Breast epithelium (tissue), 4 donors: Measurements from ENCODE around the gene BTN1A1. TPM values are rescaled to one million over a fixed set of nuclear protein-coding genes. Genes with fewer than 3 reads are reported as not detected.

Experiments
- DNase-seq, 2 donors: peaks; one replicate each; pipeline ENCODE4 v3.0.0-alpha.2; 2019; ENCODE audit warnings: low spot score in 2 of 2
- H3K27ac ChIP-seq, 2 donors: fragments of 200-600 bp; sonication (generic) in 1 of 2; one replicate each; pipeline ENCODE4 v1.5.1; 2016 to 2019; ENCODE audit warnings: mild to moderate bottlenecking in 1 of 2
- H3K27me3 ChIP-seq, 2 donors: fragments of 200-600 bp; sonication (generic) in 1 of 2; one replicate each; pipeline versions ENCODE4 v1.5.1 to v1.6.0; 2017 to 2019; ENCODE audit warnings: control low read depth in 1 of 2, mild to moderate bottlenecking in 1 of 2
- H3K36me3 ChIP-seq: fragments of 200-600 bp; one replicate; pipeline ENCODE4 v1.5.1; 2019
- H3K4me1 ChIP-seq, 2 donors: fragments of 200-600 bp; sonication (generic); one replicate each; pipeline ENCODE4 v1.5.1; 2016 to 2019; ENCODE audit warnings: control low read depth in 1 of 2
- H3K4me3 ChIP-seq, 3 donors: fragments of 200-600 bp; sonication (generic); 1 replicate in 2 of 3; 2 replicates in 1 of 3; pipeline ENCODE4 v1.5.1; 2016 to 2019; ENCODE audit warnings: mild to moderate bottlenecking in 3 of 3, moderate library complexity in 2 of 3
- H3K9me3 ChIP-seq, 2 donors: fragments of 200-600 bp; sonication (generic) in 1 of 2; one replicate each; pipeline ENCODE4 v1.5.1; 2016 to 2019; ENCODE audit warnings: control low read depth in 1 of 2
- POLR2A ChIP-seq: fragments of 450-650 bp; IDR thresholded peaks from one replicate; pipeline ENCODE4 v1.6.1; 2016; ENCODE audit warnings: antibody characterized with exemption, mild to moderate bottlenecking, moderate library complexity
- POLR2AphosphoS5 ChIP-seq, 3 donors: sonication (generic); formaldehyde crosslinking; IDR thresholded peaks; one replicate each; pipeline ENCODE4 v1.6.1; 2017; ENCODE audit warnings: antibody characterized with exemption in 3 of 3
- intact Hi-C: fragments of 100-400 bp; cut with DNase I; formaldehyde crosslinking; loops from one replicate; pipeline ENCODE4 v1.15.1; 2023; ENCODE audit warnings: low total_unique reads
- total RNA-seq, 3 donors: library from RNA; depleted of rRNA; stranded (reverse); fragments of >200 nt; gene quantifications; one replicate each; pipeline ENCODE4 v1.1.0, GENCODE V29; 2016
- TF ChIP-seq, protein P1 (sequence below), 3 donors: fragments of 450-650 bp; IDR thresholded peaks; one replicate each; pipeline ENCODE4 v1.5.1; 2016 to 2017; ENCODE audit warnings: antibody characterized with exemption in 3 of 3, mild to moderate bottlenecking in 3 of 3, moderate library complexity in 3 of 3

Gene BTN1A1
- total RNA-seq, 3 donors from 2014 or later, result not detected

DNA sequence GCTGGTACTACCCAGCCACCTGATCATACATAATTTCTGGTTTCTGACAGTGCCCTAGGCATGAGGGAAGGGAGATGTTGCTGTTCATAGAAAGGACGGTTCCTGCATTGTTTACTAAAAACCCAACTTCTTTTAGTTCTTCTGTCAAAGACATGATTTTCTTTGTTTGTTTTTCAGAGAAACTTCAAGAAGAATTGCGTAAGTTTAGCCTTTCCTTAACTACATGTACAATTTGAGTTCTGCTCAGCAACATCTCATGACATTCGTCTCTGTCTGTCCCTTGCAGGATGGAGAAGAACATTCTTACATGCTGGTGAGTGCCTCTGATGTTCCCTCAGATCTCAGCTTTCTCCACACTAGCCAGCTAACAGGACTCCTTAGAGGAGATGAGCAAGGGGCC lies 34.3 kb upstream of the BTN1A1 start:
- Histone ChIP-seq H3K27ac (no peak overlapping the region), H3K9me3 (no peaks in the 10 kb centered on the region), H3K36me3 (peaks cover 4% of the 10 kb centered on the region), H3K4me1 (peaks cover 4% of the 10 kb centered on the region in 2 donors), H3K27me3 (no peaks in the 10 kb centered on the region), H3K4me3 (no peak overlapping the region)
- intact Hi-C loops, result no loop called here
- TF ChIP-seq POLR2A (no peak), POLR2AphosphoS5 (IDR thresholded peaks at IDR 0.05) (no peak)
- TF ChIP-seq, protein P1, sequence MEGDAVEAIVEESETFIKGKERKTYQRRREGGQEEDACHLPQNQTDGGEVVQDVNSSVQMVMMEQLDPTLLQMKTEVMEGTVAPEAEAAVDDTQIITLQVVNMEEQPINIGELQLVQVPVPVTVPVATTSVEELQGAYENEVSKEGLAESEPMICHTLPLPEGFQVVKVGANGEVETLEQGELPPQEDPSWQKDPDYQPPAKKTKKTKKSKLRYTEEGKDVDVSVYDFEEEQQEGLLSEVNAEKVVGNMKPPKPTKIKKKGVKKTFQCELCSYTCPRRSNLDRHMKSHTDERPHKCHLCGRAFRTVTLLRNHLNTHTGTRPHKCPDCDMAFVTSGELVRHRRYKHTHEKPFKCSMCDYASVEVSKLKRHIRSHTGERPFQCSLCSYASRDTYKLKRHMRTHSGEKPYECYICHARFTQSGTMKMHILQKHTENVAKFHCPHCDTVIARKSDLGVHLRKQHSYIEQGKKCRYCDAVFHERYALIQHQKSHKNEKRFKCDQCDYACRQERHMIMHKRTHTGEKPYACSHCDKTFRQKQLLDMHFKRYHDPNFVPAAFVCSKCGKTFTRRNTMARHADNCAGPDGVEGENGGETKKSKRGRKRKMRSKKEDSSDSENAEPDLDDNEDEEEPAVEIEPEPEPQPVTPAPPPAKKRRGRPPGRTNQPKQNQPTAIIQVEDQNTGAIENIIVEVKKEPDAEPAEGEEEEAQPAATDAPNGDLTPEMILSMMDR (IDR thresholded peaks at IDR 0.05), result no peak
- DNase-seq, result no peak

DNA sequence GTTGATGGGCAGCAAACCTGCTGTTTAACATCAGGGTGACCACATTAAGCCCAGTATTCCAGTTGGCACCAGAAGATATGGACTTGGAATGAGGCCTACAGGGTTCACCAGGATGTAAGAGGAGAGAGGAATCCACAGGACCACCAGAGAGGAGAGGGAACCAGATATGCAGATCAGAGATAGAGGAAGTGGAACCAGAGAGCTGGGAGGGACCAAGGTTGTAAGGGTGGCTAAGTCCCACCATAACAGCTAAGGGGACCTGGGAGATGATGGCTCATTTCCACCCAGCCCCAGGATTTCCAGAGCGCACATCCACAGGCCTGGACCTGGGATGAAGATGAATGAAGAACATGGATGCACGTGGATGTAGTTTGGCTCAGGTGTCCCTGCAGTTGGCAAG lies 31.3 kb upstream of the BTN1A1 start:
- no peaks in the 10 kb centered on the region for H3K9me3 ChIP-seq
- H3K36me3 ChIP-seq, result peaks cover 4% of the 10 kb centered on the region
- no peaks in the 10 kb centered on the region for H3K27me3 ChIP-seq
- no peak for DNase-seq
- no peak overlapping the region for H3K4me3 ChIP-seq
- TF ChIP-seq, protein P1 (IDR thresholded peaks at IDR 0.05), result no peak
- TF ChIP-seq POLR2AphosphoS5 (IDR thresholded peaks at IDR 0.05), result no peak
- no peak for TF ChIP-seq POLR2A
- H3K27ac ChIP-seq, result no peak overlapping the region
- H3K4me1 ChIP-seq, result no peaks in the 10 kb centered on the region
- intact Hi-C loops, result no loop called here

DNA sequence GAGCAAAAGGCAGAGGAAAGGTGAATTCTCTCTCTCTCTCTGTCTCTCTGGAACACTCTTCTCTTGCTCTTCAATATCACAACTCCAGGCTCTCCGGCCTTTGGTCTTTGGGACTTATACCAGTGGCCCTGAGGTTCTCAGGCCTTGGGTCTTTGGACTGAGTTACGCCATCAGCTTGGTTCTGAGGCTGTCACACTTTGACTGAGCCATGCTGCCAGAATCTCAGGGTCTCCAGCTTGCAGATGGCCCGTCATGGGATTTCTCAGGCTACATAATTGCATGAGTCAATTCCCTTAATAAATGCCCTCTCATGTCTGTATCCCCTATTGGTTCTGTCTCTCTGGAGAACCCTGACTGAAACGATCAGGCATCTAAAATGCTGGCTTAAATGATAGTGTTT lies 29.5 kb upstream of the BTN1A1 start:
- no peak for DNase-seq
- Histone ChIP-seq H3K36me3 (peaks cover 4% of the 10 kb centered on the region), H3K27ac (no peak overlapping the region), H3K27me3 (no peaks in the 10 kb centered on the region), H3K4me1 (no peaks in the 10 kb centered on the region), H3K4me3 (no peak overlapping the region), H3K9me3 (no peaks in the 10 kb centered on the region)
- no peak for TF ChIP-seq POLR2A
- intact Hi-C loops, result no loop called here

DNA sequence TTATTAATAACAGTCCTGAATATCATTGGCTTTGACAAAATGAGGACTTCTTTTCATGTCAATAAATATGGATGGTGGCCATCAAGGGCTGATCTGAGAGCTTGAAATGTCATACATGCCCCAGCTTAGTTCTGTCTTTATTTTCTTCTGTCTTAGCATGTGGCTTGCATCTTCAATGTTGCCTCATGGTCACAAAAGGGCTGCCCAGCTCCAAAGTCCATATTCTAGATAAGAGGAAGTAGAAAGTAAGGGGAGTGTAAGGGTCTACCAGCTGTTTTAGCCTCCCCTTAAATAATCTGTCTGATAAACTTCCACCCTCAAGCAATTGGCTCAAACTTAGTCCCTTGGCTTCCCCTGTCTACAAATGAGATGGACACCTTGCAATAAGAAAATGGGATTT lies 28.1 kb upstream of the BTN1A1 start:
- H3K9me3 ChIP-seq, result no peaks in the 10 kb centered on the region
- no peaks in the 10 kb centered on the region for H3K27me3 ChIP-seq
- H3K36me3 ChIP-seq, result no peaks in the 10 kb centered on the region
- intact Hi-C loops, result no loop called here
- H3K27ac ChIP-seq, result no peak overlapping the region
- no peaks in the 10 kb centered on the region for H3K4me1 ChIP-seq
- H3K4me3 ChIP-seq, result no peak overlapping the region
- DNase-seq, result no peak
- TF ChIP-seq POLR2A (no peak), POLR2AphosphoS5 (IDR thresholded peaks at IDR 0.05) (no peak)
- TF ChIP-seq, protein P1 (IDR thresholded peaks at IDR 0.05), result no peak

DNA sequence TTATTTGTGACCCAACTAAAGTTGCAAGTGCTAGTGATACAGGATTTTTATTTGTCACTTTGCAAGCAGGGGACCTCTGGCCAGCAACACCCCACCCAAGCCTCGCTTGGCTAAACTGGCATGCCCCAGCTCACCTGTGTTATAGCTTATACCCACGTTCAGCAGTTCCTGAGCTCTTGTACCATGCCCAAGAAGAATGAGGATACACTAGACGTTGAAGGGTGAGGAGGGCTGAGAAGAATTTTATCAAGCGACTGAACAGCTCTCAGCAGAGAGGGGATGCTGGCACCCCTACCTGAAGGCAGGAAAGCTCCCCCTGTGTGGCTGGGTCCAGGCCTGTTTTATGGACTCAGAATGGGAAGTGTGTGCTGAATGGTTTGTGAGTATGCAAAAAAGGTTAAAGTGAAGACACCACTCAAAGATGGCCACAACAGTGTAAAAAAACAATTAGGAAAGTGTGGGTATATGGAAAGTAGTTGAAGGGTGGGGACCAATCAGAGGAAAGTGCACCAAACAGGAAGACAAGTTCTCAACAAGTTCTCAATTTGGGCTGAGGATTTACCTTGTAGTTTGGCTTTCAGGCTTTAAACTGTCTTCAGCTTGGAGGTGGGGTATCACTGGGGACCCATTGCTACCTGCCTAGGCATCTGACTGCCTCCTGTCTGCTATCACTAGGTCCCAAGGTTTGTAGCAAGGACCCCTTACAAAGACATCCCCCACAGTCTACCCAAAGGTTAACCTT lies 27.4 kb upstream of the BTN1A1 start:
- Histone ChIP-seq H3K9me3 (no peaks in the 10 kb centered on the region), H3K27me3 (no peaks in the 10 kb centered on the region), H3K4me3 (no peak overlapping the region), H3K4me1 (no peaks in the 10 kb centered on the region), H3K27ac (peak overlapping the region; percentile 92 to 94), H3K36me3 (no peaks in the 10 kb centered on the region)
- intact Hi-C loops, result no loop called here
- DNase-seq, result no peak
- TF ChIP-seq, protein P1 (IDR thresholded peaks at IDR 0.05), result no peak
- no peak for TF ChIP-seq POLR2A
- no peak for TF ChIP-seq POLR2AphosphoS5 (IDR thresholded peaks at IDR 0.05)
